CD4-positive, CD25-positive, alpha-beta regulatory T cell (primary cell): ENCODE results near the gene PTH. TPM values are rescaled to one million over a fixed set of nuclear protein-coding genes. Genes with fewer than 3 reads are reported as not detected.

Experiments
- ATAC-seq, 2 donors: fragments of 150-1000 bp; cut with Tn5 transposase; one replicate each; pipeline ENCODE4 v1.10.0; 2021; ENCODE audit warnings: low read depth in 2 of 2, moderate number of reproducible peaks in 2 of 2, moderate library complexity in 1 of 2
- DNase-seq, 3 donors: peaks; one replicate each; pipeline versions ENCODE4 v3.0.0 to v3.0.0-alpha.2; 2012 to 2022; ENCODE audit warnings: mixed read lengths in 1 of 3
- H3K27ac ChIP-seq: one replicate; pipeline ENCODE4 v1.7.0; 2013; ENCODE audit warnings: mild to moderate bottlenecking, low read length; ENCODE audit not compliant: insufficient read depth, poor library complexity, severe bottlenecking
- H3K27me3 ChIP-seq: one replicate; pipeline ENCODE4 v1.7.0; 2013; ENCODE audit warnings: low read length; ENCODE audit not compliant: control insufficient read depth, insufficient read depth
- H3K36me3 ChIP-seq: one replicate; pipeline ENCODE4 v1.7.0; 2013; ENCODE audit warnings: mild to moderate bottlenecking, low read length, moderate library complexity; ENCODE audit not compliant: control insufficient read depth, insufficient read depth
- H3K4me1 ChIP-seq: 2 replicates; pipeline ENCODE4 v1.7.0; 2013; ENCODE audit warnings: mild to moderate bottlenecking, low read length; ENCODE audit not compliant: insufficient read depth, control insufficient read depth, poor library complexity, severe bottlenecking
- H3K4me3 ChIP-seq: one replicate; pipeline ENCODE4 v1.7.0; 2013; ENCODE audit warnings: low read depth, mild to moderate bottlenecking, low read length, moderate library complexity
- H3K9me3 ChIP-seq, 2 experiments: 1 replicate in 1 of 2; 2 replicates in 1 of 2; pipeline ENCODE4 v1.7.0; 2013; ENCODE audit warnings: low read length in 2 of 2, mild to moderate bottlenecking in 1 of 2, moderate library complexity in 1 of 2; ENCODE audit not compliant: control insufficient read depth in 2 of 2
- H3K27ac Mint-ChIP-seq, 3 donors: one replicate each; pipeline ENCODE4 v1.8.0; 2020 to 2022; ENCODE audit warnings: mild to moderate bottlenecking in 3 of 3, mixed read lengths in 3 of 3, moderate library complexity in 2 of 3
- H3K27me3 Mint-ChIP-seq: one replicate; pipeline ENCODE4 v1.8.0; 2022; ENCODE audit warnings: mild to moderate bottlenecking, mixed read lengths
- H3K36me3 Mint-ChIP-seq: one replicate; pipeline ENCODE4 v1.8.0; 2020; ENCODE audit warnings: mixed read lengths
- H3K4me1 Mint-ChIP-seq, 4 donors: one replicate each; pipeline ENCODE4 v1.8.0; 2020 to 2022; ENCODE audit warnings: mixed read lengths in 4 of 4, mild to moderate bottlenecking in 1 of 4
- H3K4me3 Mint-ChIP-seq, 4 donors: one replicate each; pipeline ENCODE4 v1.8.0; 2020 to 2022; ENCODE audit warnings: mild to moderate bottlenecking in 4 of 4, mixed read lengths in 4 of 4, moderate library complexity in 3 of 4
- H3K9me3 Mint-ChIP-seq, 7 donors: one replicate each; pipeline ENCODE4 v1.8.0; 2020 to 2022; ENCODE audit warnings: mixed read lengths in 7 of 7, mild to moderate bottlenecking in 3 of 7, moderate library complexity in 2 of 7
- polyA plus RNA-seq, 4 donors: library from polyadenylated mRNA; unstranded; fragments of 300-500 nt; fragmentation: Illumina TruSeq; gene quantifications; one replicate each; pipeline ENCODE4 v1.2.3, GENCODE V29; 2021
- total RNA-seq: library from RNA; stranded (reverse); gene quantifications from one replicate; pipeline ENCODE4 v1.2.3, GENCODE V29; 2022

The PTH gene
- total RNA-seq (not detected), polyA plus RNA-seq (not detected)

GRCh38 chr11:13495929-13496328 lies at the start of gene PTH:
PTH (minus strand) TSS chr11:13495997; CDS start chr11:13492855, 3,142 bp downstream.
- no peak within 1 kb of the TSS for H3K27ac ChIP-seq
- no peaks in the 10 kb centered on the region for H3K9me3 ChIP-seq
- no peak for DNase-seq
- H3K4me3 ChIP-seq: no peak within 1 kb of the TSS
- no peaks in the 10 kb centered on the region for H3K36me3 Mint-ChIP-seq
- H3K4me1 ChIP-seq: no peaks in the 10 kb centered on the region
- no peak within 1 kb of the TSS for H3K4me3 Mint-ChIP-seq
- no peaks in the 10 kb centered on the region for H3K9me3 Mint-ChIP-seq
- peaks cover 25% of the 10 kb centered on the region for H3K27me3 Mint-ChIP-seq
- H3K27ac Mint-ChIP-seq: no peak within 1 kb of the TSS
- H3K36me3 ChIP-seq: no peaks in the 10 kb centered on the region
- no peak for ATAC-seq
- no peaks in the 10 kb centered on the region for H3K4me1 Mint-ChIP-seq
- H3K27me3 ChIP-seq: peaks cover 2% of the 10 kb centered on the region

- Mint-ChIP-seq H3K9me3 (peaks cover 0 to 30% (median 14%) of the 10 kb centered on the region in 7 donors), H3K36me3 (no peaks in the 10 kb centered on the region)
- DNase-seq: no peak
Observed at GRCh38 chr11:13538044-13538443, 42.2 kb upstream of the PTH start.

GRCh38 chr11:13535819-13536218 lies 40.0 kb upstream of the PTH start:
- Histone ChIP-seq H3K27me3 (no peaks in the 10 kb centered on the region), H3K4me1 (no peaks in the 10 kb centered on the region), H3K4me3 (no peak overlapping the region), H3K27ac (no peak overlapping the region), H3K9me3 (peaks cover 3 to 16% of the 10 kb centered on the region in 2 experiments), H3K36me3 (no peaks in the 10 kb centered on the region)
- DNase-seq: no peak
- no peak overlapping the region for H3K27ac Mint-ChIP-seq
- no peak for ATAC-seq
- no peaks in the 10 kb centered on the region for H3K27me3 Mint-ChIP-seq
- H3K4me3 Mint-ChIP-seq: no peak overlapping the region
- H3K36me3 Mint-ChIP-seq: no peaks in the 10 kb centered on the region
- no peaks in the 10 kb centered on the region for H3K4me1 Mint-ChIP-seq
- H3K9me3 Mint-ChIP-seq: peaks cover 0 to 33% (median 18%) of the 10 kb centered on the region in 7 donors

More at GRCh38 chr11:13538044-13538443, 42.2 kb upstream of the PTH start:
- Histone ChIP-seq H3K4me1 (no peaks in the 10 kb centered on the region), H3K27ac (no peak overlapping the region), H3K27me3 (no peaks in the 10 kb centered on the region), H3K36me3 (no peaks in the 10 kb centered on the region), H3K9me3 (peaks cover 3 to 16% of the 10 kb centered on the region in 2 experiments), H3K4me3 (no peak overlapping the region)
- no peak for ATAC-seq
- Mint-ChIP-seq H3K4me3 (no peak overlapping the region), H3K27ac (no peak overlapping the region), H3K27me3 (peaks cover 5% of the 10 kb centered on the region), H3K4me1 (no peaks in the 10 kb centered on the region)

- no peak for DNase-seq
- Mint-ChIP-seq H3K36me3 (no peaks in the 10 kb centered on the region), H3K27ac (no peak overlapping the region), H3K9me3 (peaks cover 0 to 25% (median 13%) of the 10 kb centered on the region in 7 donors), H3K4me3 (no peak overlapping the region), H3K4me1 (no peaks in the 10 kb centered on the region), H3K27me3 (no peaks in the 10 kb centered on the region)
- Histone ChIP-seq H3K27ac (no peak overlapping the region), H3K27me3 (no peaks in the 10 kb centered on the region), H3K36me3 (no peaks in the 10 kb centered on the region), H3K4me3 (no peak overlapping the region), H3K4me1 (no peaks in the 10 kb centered on the region), H3K9me3 (peaks cover 3 to 16% of the 10 kb centered on the region in 2 experiments)
- no peak for ATAC-seq
Observed at GRCh38 chr11:13534358-13534757, 38.6 kb upstream of the PTH start.

GRCh38 chr11:13525257-13525656 lies 29.5 kb upstream of the PTH start:
- Mint-ChIP-seq H3K36me3 (no peaks in the 10 kb centered on the region), H3K27ac (no peak overlapping the region), H3K4me1 (no peaks in the 10 kb centered on the region), H3K27me3 (peaks cover 4% of the 10 kb centered on the region), H3K4me3 (no peak overlapping the region), H3K9me3 (peaks cover 0 to 7% (median 2%) of the 10 kb centered on the region in 7 donors)
- no peak for ATAC-seq
- Histone ChIP-seq H3K27me3 (no peaks in the 10 kb centered on the region), H3K4me1 (no peaks in the 10 kb centered on the region), H3K36me3 (no peaks in the 10 kb centered on the region), H3K9me3 (no peaks in the 10 kb centered on the region), H3K4me3 (no peak overlapping the region), H3K27ac (no peak overlapping the region)
- DNase-seq: no peak

GRCh38 chr11:13503393-13503792 lies 7.6 kb upstream of the PTH start:
- Mint-ChIP-seq H3K4me3 (no peak overlapping the region), H3K27me3 (peaks cover 23% of the 10 kb centered on the region)

GRCh38 chr11:13502492-13502891 lies 6.7 kb upstream of the PTH start:
- H3K4me3 Mint-ChIP-seq: no peak overlapping the region
- H3K9me3 Mint-ChIP-seq: no peaks in the 10 kb centered on the region
- Histone ChIP-seq H3K9me3 (no peaks in the 10 kb centered on the region), H3K36me3 (no peaks in the 10 kb centered on the region), H3K4me3 (no peak overlapping the region), H3K27ac (no peak overlapping the region), H3K27me3 (peaks cover 3% of the 10 kb centered on the region), H3K4me1 (no peaks in the 10 kb centered on the region)
- H3K27me3 Mint-ChIP-seq: peaks cover 27% of the 10 kb centered on the region
- H3K36me3 Mint-ChIP-seq: no peaks in the 10 kb centered on the region
- DNase-seq: no peak
- no peak for ATAC-seq
- H3K4me1 Mint-ChIP-seq: no peaks in the 10 kb centered on the region
- H3K27ac Mint-ChIP-seq: no peak overlapping the region

More at GRCh38 chr11:13503393-13503792, 7.6 kb upstream of the PTH start:
- peaks cover 3% of the 10 kb centered on the region for H3K27me3 ChIP-seq
- Mint-ChIP-seq H3K36me3 (no peaks in the 10 kb centered on the region), H3K4me1 (no peaks in the 10 kb centered on the region), H3K27ac (no peak overlapping the region), H3K9me3 (no peaks in the 10 kb centered on the region)
- no peaks in the 10 kb centered on the region for H3K36me3 ChIP-seq
- ATAC-seq (no peak), DNase-seq (no peak)
- no peaks in the 10 kb centered on the region for H3K4me1 ChIP-seq
- no peak overlapping the region for H3K4me3 ChIP-seq
- H3K9me3 ChIP-seq: no peaks in the 10 kb centered on the region
- no peak overlapping the region for H3K27ac ChIP-seq

- Histone ChIP-seq H3K36me3 (no peaks in the 10 kb centered on the region), H3K27me3 (peaks cover 2% of the 10 kb centered on the region), H3K4me3 (no peak overlapping the region), H3K4me1 (no peaks in the 10 kb centered on the region), H3K9me3 (no peaks in the 10 kb centered on the region), H3K27ac (no peak overlapping the region)
- Mint-ChIP-seq H3K27me3 (peaks cover 18% of the 10 kb centered on the region), H3K4me1 (no peaks in the 10 kb centered on the region), H3K9me3 (no peaks in the 10 kb centered on the region), H3K4me3 (no peak overlapping the region), H3K27ac (no peak overlapping the region), H3K36me3 (no peaks in the 10 kb centered on the region)
- DNase-seq (no peak), ATAC-seq (no peak)
Observed at GRCh38 chr11:13494051-13494450, 1.7 kb downstream of the PTH start.
